Midbrain (tissue), 1 donor: Measurements from ENCODE around the gene DIP2C.

Source experiments
- DNase-seq: peaks from one replicate; lab custom pipeline; 2025; lab: John Stamatoyannopoulos, UW

DIP2C gene

DNA sequence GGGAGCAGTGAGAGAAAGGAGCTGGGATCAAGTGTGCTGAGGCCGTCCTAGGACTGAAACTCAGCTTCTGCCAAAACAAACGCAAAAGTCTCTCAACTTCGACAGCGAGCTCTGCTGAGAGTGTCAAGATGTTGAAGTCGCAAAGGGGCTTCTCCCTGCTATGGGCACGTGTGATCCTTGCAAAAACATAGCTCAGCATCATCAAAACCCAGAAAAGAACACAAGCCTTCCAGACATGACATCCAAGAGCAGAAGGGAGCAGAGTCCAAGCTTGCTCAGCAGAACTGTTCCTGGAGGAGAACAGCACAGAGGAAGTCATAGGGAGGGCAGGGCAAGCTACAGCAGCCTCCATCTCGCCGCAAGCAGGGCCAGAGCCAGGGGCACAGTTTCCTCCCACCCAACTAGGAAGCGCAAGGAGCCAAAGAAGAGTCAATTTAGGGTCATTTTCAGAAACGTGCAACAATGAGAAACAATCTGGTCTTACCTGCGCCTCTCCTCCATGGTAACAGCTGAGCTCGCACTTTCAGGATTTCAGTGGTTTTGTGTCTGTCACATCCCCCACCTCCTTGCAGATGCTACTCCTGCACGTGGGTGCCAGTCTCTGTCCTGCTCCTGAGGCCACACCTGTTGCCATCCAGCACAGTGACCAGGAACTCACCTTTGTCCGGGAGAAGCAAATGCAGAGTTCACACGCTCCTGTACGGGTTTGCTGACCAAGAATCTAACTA is 113.9 kb downstream of the DIP2C start:
- DNase-seq, result no peak

DNA sequence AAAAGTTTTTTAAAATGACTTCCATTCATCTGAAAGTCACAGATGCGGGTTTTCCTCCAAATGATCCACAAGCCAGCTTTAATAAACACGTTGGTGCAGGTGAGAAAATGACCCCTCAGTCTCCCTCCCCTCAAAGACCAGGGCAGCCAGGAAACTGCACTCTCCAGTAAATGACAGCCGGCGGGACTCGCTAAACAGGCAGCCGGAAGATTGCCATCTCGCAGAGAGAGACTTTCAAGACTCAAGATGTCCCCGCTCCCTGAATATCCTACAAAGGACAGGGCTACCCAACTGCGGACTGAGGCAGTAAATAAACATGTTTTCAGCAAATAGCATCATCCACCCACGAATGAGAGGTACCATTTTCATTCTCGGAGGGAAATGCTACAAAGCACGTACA is 116.8 kb downstream of the DIP2C start:
- no peak for DNase-seq

DNA sequence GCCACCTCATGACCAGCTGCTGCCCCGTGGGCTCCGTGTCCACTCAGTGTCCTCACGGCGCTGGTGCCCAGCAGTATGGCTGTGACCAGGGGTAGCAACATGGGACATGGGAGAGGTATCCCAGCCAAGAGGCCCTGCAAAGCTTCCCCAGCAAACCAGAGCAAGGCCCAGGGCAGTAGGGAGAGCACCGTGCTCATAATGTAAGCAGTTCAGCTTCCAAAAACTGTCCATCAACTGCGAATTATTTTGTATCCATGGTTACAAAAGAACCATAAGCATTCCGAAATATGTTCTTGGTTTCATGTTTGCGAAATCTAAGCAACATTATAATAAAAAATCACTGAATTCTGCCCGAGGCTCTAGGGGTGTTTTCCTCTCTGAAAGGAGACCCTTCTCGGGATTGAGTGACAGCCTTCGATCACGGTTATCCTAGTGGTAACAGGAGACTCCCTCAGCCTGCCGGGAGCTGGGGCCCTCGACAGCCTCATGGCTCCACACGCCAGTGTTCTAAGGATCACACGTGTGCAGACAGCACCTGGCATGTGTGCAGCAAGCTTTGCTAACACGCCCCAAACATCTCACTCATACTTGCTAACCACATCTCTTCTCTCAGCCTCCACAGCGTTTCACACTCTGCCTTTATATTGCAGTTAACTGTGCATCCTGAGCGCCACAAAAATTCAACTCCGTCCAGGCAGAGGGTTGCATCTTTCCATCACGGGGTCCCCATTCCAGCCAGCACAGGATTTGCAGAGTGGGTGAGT is 117.6 kb downstream of the DIP2C start:
- no peak for DNase-seq

DNA sequence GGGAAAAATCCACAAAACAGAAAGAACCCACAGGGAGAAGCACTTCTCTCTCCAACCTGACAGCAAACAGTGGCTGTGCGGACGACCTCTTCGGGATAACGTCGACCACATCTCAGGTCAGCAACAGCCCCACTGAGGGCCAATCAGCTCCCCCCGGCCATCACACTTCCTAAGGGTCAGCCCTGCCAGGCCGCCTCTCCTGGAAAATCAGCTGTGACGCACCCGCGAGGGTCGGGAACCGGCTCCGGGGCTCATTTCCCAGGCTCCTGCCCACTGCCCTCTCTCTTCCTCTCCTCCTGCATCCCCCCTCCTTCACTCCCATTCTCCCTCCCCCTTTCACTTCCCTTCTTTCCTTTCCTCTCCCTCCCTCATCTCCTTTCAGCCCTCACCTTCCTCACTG is 118.3 kb downstream of the DIP2C start:
- no peak for DNase-seq

DNA sequence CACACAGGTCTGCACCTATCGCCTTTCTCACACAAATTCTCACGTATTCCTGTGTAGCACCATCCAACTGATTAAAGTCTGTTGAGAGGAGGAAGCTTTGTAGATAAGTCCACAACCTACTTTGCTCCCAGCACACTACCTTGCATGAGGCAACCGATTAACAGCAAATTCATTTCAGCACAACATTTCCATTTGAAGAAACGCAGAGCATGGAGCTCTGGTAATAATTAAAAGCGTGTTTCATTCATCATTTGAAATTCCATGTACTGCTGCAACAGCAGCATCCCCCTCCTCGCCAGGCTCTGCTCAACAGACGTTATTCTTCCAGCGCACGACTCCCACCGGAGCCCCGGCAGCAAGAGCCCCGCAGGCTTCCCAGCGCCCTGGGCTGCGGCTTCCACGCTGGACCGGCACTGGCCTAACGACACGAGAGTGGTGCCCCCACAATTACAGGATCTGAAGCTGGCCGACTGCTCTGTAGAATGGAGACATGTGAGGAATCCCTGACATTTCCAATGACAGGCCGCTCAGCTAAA is 118.8 kb downstream of the DIP2C start:
- no peak for DNase-seq

DNA sequence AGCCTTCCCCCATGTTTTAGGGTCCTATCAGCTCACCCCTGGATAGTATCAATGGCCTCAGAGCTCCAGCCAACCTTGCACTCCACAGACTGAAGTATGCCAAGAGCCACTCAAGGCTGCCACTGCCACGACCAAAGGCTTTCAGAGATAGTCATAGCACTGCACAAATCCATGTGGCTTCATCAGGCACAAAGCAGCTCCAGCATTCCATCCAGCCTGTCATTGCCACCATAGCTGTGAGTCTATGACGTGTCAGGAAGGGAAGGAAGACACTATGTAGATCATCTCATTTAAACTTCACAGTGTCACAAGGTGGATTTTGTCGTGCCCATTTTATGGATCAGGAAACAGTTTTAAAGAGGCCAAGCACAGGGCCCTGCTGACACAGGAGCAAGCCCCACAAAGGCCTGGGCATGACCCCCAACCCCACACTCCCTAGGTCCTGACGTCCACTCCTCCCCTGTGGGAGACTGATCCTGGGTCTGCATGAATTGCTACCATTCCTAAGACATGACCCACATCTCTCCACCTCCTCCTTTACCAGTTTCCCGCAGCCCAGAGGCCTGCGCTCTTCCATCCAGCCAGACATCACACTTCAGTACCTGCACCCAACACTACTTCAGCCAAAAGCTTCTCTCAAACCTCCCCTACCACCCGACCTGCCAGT is 119.4 kb downstream of the DIP2C start:
- DNase-seq, result no peak

DNA sequence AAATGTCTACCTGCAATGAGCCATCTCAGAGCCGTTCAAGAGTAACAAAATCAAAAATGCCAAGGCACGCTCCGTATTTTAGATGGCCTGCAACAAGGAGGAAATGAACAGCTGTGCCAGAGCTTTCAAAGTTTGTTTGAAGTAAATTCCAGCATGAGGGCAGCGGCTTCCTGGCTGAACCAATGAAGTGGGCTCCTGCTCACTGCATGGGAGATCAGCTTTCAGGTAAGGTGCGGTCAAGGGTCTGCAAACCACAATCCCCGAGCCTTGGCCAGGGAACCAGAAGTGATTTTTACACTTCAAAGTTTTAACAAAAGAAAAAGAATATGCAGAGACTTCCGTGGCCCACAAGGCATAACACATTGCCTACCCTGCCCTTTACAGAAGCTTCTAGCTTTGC is 120.6 kb downstream of the DIP2C start:
- no peak for DNase-seq

DNA sequence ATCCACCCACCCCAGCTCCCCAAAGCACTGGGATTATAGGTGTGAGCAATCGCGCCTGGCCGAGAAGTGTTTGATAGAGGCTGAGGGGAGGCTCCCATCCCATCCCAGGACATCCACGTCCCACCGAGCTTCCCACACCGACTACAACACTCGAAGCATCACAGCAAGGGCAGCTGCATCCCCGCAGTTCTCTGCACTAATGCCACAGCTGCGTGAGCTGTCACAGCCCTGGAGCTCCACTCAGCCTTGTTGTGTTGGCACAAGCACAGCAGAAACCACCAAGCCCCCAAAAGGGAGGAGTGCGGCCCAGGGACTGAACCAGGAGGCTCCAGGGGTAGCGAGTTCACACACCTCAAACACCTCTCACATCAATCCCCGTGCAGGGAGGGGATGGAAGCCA is 121.6 kb downstream of the DIP2C start:
- no peak for DNase-seq

DNA sequence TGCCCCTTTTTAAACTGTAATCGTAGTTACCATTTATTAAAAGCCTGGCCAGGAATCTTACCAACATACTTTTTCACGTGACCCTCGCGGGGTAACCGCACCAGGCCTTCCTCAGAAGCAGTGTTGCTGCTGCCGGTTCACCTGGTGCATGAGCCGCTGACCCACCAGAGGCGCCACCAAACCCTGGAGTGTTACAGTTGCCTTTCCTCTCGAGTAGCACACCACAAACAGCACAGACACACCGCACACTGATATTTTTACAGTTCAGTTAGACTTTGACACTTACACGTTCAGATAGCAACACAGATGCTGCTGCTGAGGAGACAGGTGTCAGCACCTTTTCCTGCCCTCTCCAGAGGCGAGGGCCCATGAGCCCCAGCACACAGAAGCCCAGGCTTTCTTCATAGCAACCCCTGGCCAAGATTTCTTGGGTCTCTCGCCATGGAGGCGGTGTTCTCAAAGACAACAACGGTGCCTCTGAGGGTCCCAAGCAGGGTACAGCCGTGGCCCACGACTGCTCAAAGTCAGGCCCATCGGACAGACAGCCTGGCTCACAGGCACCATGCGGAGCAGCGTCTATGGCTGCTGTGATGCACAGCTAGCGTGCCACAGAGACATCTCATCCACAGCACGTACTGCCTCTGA is 123.1 kb downstream of the DIP2C start:
- no peak for DNase-seq

DNA sequence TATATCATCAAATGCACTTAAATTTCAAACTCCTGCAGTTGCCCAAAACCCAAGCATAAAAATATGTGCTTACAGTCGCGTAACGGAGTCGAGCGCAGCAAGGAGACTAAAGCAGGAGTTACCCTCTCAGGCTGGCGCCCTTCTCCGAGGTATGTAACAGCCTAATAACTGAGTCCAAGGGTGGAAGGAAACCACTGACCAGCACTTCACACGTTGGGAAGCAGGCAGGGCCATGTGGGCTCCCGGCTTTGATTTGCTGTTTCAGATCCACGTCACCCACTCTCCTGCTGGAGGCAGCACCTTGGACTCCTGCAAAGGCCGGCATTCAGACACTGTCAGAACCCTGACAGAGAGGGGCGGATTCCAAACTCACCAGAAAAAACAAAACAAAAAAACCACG is 123.8 kb downstream of the DIP2C start:
- DNase-seq, result no peak

DNA sequence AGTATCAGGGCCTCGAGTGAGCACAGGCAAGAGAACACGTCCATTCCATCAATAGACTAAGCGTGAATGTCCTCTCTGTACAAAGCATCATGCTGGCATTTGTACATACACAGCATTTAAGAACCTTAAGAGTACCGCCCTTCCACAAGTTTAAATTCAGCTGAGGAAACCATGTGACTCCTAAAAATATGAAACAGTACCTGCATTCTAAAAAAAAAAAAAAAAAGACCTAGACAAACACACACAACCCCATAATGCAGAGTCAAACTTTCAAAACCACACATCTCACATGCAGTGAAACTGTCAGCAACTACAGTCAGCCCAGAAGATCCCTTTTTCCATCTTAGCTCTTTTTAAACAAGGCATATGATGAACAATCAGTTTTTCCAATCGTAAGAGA is 124.3 kb downstream of the DIP2C start:
- DNase-seq, result no peak

DNA sequence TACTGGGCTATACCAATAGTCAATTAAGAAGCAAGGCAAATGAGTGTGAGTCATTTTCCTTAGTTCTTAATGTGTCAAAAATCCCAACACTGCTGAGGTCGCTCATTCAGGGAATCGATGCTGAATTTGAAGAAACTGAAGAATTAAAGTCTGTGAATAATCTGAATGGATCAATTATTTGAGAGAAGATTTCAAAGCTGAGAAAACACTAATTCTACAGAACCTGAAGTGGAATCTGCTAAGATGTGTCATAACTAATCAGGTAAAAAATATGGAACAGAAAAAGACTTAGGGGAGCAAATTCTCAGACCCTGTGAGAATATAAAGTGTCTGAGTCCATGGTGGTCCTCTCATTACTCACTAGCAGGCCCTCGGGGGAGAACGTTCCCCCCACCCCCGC is 125.6 kb downstream of the DIP2C start:
- no peak for DNase-seq

DNA sequence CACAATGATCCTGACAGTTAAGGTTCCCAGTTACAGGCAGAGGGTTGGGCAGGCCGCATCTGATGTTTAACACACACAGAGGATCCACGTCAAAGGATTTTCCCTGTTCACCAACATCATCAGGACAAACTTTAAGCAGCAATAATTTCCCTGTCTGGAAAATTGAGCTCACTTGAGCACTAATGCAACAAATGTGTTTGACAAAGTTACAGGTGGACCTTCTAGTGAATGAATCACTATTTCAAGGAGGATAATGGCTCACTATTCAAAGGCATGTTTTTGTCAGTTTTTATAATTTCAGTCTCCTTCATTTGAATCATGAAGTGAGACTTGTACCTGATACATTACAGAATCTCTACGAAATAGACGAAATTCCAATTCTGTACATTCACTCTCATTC is 127.3 kb downstream of the DIP2C start:
- DNase-seq, result no peak

DNA sequence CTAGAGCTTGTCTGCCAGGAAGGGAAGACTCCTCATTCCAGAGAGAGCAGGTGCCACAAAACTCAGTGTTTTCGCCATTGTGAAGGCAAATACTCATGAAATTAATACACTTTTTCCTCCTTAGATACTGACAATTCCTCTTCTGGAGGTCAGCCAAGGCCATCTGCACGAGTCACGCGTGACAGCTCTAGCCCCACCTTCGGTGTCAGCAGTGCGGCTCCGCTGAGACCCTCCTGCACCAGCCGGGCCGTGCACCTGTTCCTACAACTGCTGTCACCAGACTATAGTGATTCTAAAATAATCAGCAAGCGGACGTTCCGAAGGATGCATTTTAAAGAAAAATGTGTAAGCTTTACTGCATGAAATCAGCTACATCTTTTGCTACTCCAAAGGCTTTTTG is 127.7 kb downstream of the DIP2C start:
- DNase-seq, result no peak

DNA sequence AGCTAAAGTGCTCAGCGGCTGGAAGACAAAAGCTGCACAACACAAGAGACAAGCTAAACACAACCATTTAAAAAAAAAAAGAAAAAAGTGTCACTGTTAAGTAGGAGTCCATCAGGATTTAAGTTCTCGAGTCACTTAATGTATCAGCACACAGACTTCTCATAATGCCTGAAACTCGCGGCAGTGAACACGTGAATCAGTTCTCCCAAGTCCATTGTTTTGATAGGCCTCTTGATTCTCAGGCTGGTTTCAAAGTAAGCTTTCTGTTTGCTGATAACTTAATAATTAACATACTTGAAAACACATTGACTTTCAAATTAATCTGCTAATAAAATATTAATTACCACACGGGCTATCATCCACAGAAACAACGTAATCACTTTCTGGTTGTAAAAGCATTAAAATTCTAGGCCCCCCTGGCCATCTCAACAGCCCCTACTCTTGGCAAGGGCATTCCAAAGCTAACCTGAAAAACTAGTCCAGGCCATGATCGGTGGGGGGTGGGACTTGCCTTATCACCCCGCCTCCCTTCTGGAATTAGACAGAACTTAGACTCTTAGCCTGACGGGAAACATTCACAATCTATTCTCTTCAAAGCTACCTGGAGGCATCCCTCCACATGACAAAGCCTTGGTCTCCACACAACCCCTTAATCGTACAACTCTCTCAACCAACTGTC is 129.0 kb downstream of the DIP2C start:
- no peak for DNase-seq

DNA sequence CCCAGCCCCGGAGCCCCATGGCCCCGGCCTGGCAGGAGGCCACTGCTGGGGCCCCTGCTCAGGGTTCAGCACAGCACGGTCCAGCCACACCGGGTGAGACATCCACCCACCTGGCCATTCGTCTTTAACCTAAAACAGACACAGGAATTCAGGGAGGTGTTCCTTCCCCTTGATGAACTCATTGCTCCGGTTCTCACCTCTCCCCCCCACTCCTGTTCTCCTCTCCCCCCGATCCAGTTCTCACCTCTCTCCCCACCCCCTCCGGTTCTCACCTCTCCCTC is 129.8 kb downstream of the DIP2C start:
- no peak for DNase-seq

DNA sequence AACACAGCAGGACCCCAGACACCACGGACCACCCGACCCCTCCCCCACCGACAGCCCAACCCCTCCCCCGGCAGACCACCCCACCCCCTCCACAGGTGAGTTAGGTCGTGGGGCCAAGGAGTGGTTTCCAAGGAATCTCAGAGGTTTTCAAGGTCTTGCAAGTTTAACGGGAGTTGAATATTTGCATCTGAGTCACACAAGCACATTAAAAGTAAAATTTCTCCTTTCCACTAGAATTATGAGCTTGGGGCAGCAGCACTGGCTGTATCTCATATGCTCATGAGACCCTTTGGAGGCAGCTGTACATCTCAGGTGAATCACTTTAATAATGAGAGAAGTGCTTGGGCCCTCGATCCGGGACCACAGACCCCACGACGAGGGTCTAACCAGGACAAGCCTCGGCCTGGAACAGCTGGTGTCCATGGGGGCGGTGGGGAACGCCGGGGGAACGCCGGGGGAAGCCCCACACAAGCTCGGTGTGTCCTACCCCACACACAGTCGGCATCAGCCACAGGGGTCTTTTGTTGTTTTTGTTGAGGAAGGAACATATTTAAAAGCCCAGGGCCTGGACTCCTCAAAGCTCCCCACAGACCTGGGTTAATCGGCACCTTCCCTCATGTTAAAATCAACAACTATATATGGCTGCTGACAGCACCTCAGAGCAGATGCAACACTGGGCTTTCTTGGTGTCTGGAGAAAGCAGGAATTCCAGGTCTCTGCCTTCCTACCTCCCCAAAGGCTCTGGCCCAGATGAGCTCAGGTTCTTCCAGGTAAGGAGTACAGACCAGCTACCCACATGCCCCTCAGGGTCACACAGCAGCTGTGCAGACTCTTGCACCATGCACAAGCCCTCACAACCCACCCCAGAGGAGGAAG is 130.3 kb downstream of the DIP2C start:
- DNase-seq, result no peak

DNA sequence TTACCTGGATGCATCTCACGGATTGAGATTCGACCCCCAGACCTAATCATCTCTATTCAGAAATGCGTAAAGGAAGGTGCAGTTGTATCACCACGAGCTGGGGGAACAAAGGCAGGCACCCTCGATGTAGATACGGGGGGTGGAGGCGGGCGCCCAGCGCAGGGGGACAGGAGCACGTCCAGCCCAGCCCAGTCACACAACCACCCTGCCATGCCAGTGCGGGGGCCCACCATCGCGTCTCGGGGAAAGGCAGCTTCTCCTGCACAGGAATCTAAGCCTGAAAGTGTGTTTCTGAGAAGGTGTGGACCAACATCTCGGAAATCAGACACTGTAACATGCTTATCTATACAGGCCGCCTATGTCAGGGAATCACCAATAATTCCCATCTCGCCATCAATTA is 131.1 kb downstream of the DIP2C start:
- no peak for DNase-seq

DNA sequence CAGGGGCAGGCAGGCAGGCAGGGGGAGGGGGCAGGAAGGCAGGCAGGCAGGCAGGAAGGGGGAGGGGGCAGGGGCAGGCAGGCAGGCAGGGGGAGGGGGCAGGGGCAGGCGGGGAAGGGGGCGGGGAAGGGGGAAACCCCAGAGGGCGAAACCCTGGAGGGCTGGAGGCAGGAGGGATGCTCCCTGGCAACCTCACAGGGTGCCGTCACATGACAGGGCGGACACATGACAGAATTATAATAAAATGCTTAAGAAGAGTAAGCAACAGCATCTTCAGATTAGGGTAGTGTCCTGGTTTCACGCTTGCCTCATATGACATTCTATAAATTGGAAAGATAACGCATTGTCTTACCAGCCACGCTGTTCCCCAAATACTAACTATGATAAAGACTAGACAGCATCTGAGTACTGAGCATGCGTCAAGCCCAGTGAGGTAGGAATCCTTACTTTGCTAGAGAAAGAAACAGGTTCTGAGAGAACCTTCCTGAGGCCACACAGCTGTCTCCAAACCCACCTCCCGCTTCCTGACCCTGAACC is 131.6 kb downstream of the DIP2C start:
- no peak for DNase-seq

DNA sequence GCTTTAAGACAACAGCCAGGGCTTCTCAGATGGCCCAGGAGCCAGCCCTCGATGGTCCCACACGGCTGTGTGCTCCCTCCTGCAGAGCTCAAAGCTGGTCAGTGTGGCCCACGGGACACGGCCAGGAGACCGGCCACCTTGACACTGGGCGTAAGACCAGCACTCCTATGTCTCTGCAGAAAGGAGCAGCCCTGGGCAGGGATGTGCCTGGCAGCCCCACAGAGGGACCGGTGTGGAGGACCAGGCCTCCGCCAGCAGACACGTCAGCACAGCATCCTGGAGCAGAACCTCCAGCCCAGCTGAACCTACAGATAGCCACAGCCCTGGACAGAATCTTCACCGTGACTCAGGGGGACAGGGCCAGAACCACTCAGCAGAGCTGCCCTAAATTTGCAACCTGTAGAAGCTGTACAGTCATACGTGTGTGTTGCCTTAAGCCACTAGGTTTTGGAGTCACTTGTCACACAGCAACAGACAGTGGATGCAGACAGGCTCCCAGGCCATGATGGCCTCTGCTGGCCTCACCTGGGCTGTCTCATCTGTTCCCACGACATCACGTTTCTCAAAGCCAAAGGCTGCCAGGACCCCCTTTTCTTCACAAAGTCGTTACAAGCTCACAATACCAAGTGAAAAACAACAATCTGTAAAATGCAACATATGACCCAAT is 132.4 kb downstream of the DIP2C start:
- DNase-seq, result no peak
